Type B pancreatic cell (in vitro differentiated cells): ENCODE results near the gene CPNE4. TPM values are rescaled to one million over a fixed set of nuclear protein-coding genes. Genes with fewer than 3 reads are reported as not detected.

Source experiments
- DNase-seq: peaks from one replicate; pipeline ENCODE4 v3.0.0; 2021; ENCODE audit warnings: mixed read lengths; ENCODE audit not compliant: unreplicated experiment; ENCODE audit errors: extremely low spot score
- H3K27ac Mint-ChIP-seq: 2 replicates; pipeline ENCODE4 v1.8.0; 2021; ENCODE audit warnings: mild to moderate bottlenecking, mixed read lengths
- H3K27me3 Mint-ChIP-seq: 2 replicates; pipeline ENCODE4 v1.8.0; 2021; ENCODE audit warnings: mixed read lengths
- H3K36me3 Mint-ChIP-seq: 2 replicates; pipeline ENCODE4 v1.8.0; 2021; ENCODE audit warnings: mixed read lengths
- H3K4me1 Mint-ChIP-seq: one replicate; pipeline ENCODE4 v1.8.0; 2021; ENCODE audit warnings: mixed read lengths; ENCODE audit not compliant: unreplicated experiment
- H3K4me3 Mint-ChIP-seq: 2 replicates; pipeline ENCODE4 v1.8.0; 2021; ENCODE audit warnings: mild to moderate bottlenecking, mixed read lengths
- H3K9me3 Mint-ChIP-seq: 2 replicates; pipeline ENCODE4 v1.8.0; 2021; ENCODE audit warnings: mixed read lengths
- CTCF ChIP-seq: fragments of 200-600 bp; sonication (generic); conservative IDR thresholded peaks from 2 replicates; pipeline ENCODE4 v1.5.0; 2021; ENCODE audit warnings: antibody characterized with exemption, mild to moderate bottlenecking
- total RNA-seq: library from RNA; stranded (reverse); gene quantifications from 2 replicates; pipeline ENCODE4 v1.2.1, GENCODE V29; 2021; ENCODE audit warnings: low replicate concordance

The CPNE4 gene
- total RNA-seq, 1 donor from 2014 or later = 5.2 TPM

GRCh38 chr3:131819381-131820055 lies 215.3 kb downstream of the CPNE4 start:
- Mint-ChIP-seq H3K36me3 (no peaks in the 10 kb centered on the region), H3K4me3 (no peak overlapping the region), H3K27ac (no peak overlapping the region), H3K9me3 (no peaks in the 10 kb centered on the region), H3K4me1 (no peaks in the 10 kb centered on the region), H3K27me3 (peaks cover 6% of the 10 kb centered on the region)
- TF ChIP-seq CTCF = no peak
- DNase-seq = no peak

GRCh38 chr3:131812433-131812832 lies 222.4 kb downstream of the CPNE4 start:
- H3K4me1 Mint-ChIP-seq = no peaks in the 10 kb centered on the region
- no peaks in the 10 kb centered on the region for H3K9me3 Mint-ChIP-seq
- H3K27me3 Mint-ChIP-seq = peaks cover 18% of the 10 kb centered on the region
- H3K36me3 Mint-ChIP-seq = no peaks in the 10 kb centered on the region
- no peak for TF ChIP-seq CTCF
- no peak overlapping the region for H3K4me3 Mint-ChIP-seq
- DNase-seq = no peak
- no peak overlapping the region for H3K27ac Mint-ChIP-seq

- H3K4me3 Mint-ChIP-seq = no peak overlapping the region
- no peak overlapping the region for H3K27ac Mint-ChIP-seq
These were observed 223.3 kb downstream of the CPNE4 start for GRCh38 chr3:131811481-131811880.

GRCh38 chr3:131807822-131808221 lies 227.0 kb downstream of the CPNE4 start:
- no peaks in the 10 kb centered on the region for H3K9me3 Mint-ChIP-seq
- H3K4me3 Mint-ChIP-seq = no peak overlapping the region
- H3K36me3 Mint-ChIP-seq = no peaks in the 10 kb centered on the region
- no peaks in the 10 kb centered on the region for H3K4me1 Mint-ChIP-seq
- DNase-seq = no peak
- H3K27ac Mint-ChIP-seq = no peak overlapping the region
- TF ChIP-seq CTCF = no peak
- H3K27me3 Mint-ChIP-seq = peaks cover 18% of the 10 kb centered on the region

More at GRCh38 chr3:131811481-131811880, 223.3 kb downstream of the CPNE4 start:
- Mint-ChIP-seq H3K4me1 (no peaks in the 10 kb centered on the region), H3K36me3 (no peaks in the 10 kb centered on the region), H3K27me3 (peaks cover 18% of the 10 kb centered on the region), H3K9me3 (no peaks in the 10 kb centered on the region)
- no peak for TF ChIP-seq CTCF
- no peak for DNase-seq

GRCh38 chr3:131806736-131807135 lies 228.1 kb downstream of the CPNE4 start:
- H3K27me3 Mint-ChIP-seq = peaks cover 17% of the 10 kb centered on the region

More at GRCh38 chr3:131806736-131807135, 228.1 kb downstream of the CPNE4 start:
- H3K4me3 Mint-ChIP-seq = no peak overlapping the region
- H3K4me1 Mint-ChIP-seq = no peaks in the 10 kb centered on the region
- no peak overlapping the region for H3K27ac Mint-ChIP-seq
- H3K9me3 Mint-ChIP-seq = no peaks in the 10 kb centered on the region
- no peaks in the 10 kb centered on the region for H3K36me3 Mint-ChIP-seq
- no peak for TF ChIP-seq CTCF
- DNase-seq = no peak
